ENCODE results near the gene CAMP. TPM values are rescaled to one million over a fixed set of nuclear protein-coding genes. Genes with fewer than 3 reads are reported as not detected.
"Not testable (repeated sequence)": the region's sequence is repeated elsewhere in the genome, so short reads cannot be mapped to it uniquely, and the experiment has no call there.

The CAMP gene
- total RNA-seq, 1 experiment from 2014 or later: not detected

GRCh38 chr3:48269592-48269991 lies 46.3 kb downstream of the CAMP start:
- intact Hi-C loops (cut with micrococcal nuclease; ENCODE audit: unreplicated experiment): loop anchor here (2.0 kb wide), 1 partner anchor 37 kb away; no protein-coding TSS in a partner anchor
- H3K4me1 Mint-ChIP-seq (ENCODE audit: low read depth, unreplicated experiment): peaks cover 29% of the 10 kb centered on the region
- POLR2A ChIA-PET: interaction anchor here (0.8 kb wide), 1 partner anchor 167 kb away, joined by 4 read pairs; no protein-coding TSS in a partner anchor

GRCh38 chr3:48270306-48270705 lies 47.0 kb downstream of the CAMP start:
- Mint-ChIP-seq H3K4me1 (ENCODE audit: low read depth, unreplicated experiment) (peaks cover 30% of the 10 kb centered on the region), H3K4me3 (ENCODE audit: unreplicated experiment) (no peak overlapping the region), H3K27me3 (ENCODE audit: insufficient read depth, unreplicated experiment) (no peaks in the 10 kb centered on the region), H3K27ac (ENCODE audit: unreplicated experiment) (no peak overlapping the region), H3K9me3 (ENCODE audit: unreplicated experiment) (no peaks in the 10 kb centered on the region), H3K36me3 (ENCODE audit: insufficient read depth, unreplicated experiment) (peaks cover 36% of the 10 kb centered on the region)
- no peaks in the 10 kb centered on the region for H3K27me3 ChIP-seq (replicated peaks; ENCODE audit: control insufficient read depth, insufficient read depth, low read length)
- no TSS peak for BruUV-seq (replicated peaks)
- no peaks in the 10 kb centered on the region for H3K9me3 ChIP-seq
- ChIA-PET CTCF (no interaction called here), POLR2A (interaction anchor here (0.8 kb wide), 1 partner anchor 166 kb away, joined by 4 read pairs; no protein-coding TSS in a partner anchor)
- TF ChIP-seq CTCF (IDR thresholded peaks at IDR 0.05; ENCODE audit: insufficient read depth in 1 of 2, low read depth in 1 of 2, low read length in 1 of 2, severe bottlenecking in 1 of 2, unreplicated experiment in 1 of 2): no peak
- intact Hi-C loops (cut with micrococcal nuclease; ENCODE audit: unreplicated experiment): loop anchor here (5.0 kb wide), 1 partner anchor 277 kb away; no protein-coding TSS in a partner anchor
- peaks cover 30% of the 10 kb centered on the region for H3K4me1 ChIP-seq
- no peak overlapping the region for H3K4me3 ChIP-seq (ENCODE audit: low read depth, low read length)
- DNase-seq: no peak
- peaks cover 2% of the 10 kb centered on the region; the same call in 1 of the 2 replicates for H3K36me3 ChIP-seq (ENCODE audit: control insufficient read depth, insufficient read depth, low read length)

More at GRCh38 chr3:48269592-48269991, 46.3 kb downstream of the CAMP start:
- H3K36me3 Mint-ChIP-seq (ENCODE audit: insufficient read depth, unreplicated experiment): peaks cover 35% of the 10 kb centered on the region
- no TSS peak for BruUV-seq (replicated peaks)
- Histone ChIP-seq H3K4me3 (ENCODE audit: low read depth, low read length) (no peak overlapping the region), H3K36me3 (ENCODE audit: control insufficient read depth, insufficient read depth, low read length) (peaks cover 2% of the 10 kb centered on the region; the same call in 1 of the 2 replicates), H3K4me1 (peaks cover 23% of the 10 kb centered on the region), H3K27me3 (replicated peaks; ENCODE audit: control insufficient read depth, insufficient read depth, low read length) (no peaks in the 10 kb centered on the region), H3K9me3 (no peaks in the 10 kb centered on the region)
- no peak for DNase-seq
- H3K27me3 Mint-ChIP-seq (ENCODE audit: insufficient read depth, unreplicated experiment): no peaks in the 10 kb centered on the region
- H3K4me3 Mint-ChIP-seq (ENCODE audit: unreplicated experiment): no peak overlapping the region
- CTCF ChIA-PET: interaction anchor here (2.3 kb wide), 1 partner anchor 166 kb away, joined by 20 read pairs; no protein-coding TSS in a partner anchor
- TF ChIP-seq CTCF (IDR thresholded peaks at IDR 0.05; ENCODE audit: insufficient read depth in 1 of 2, low read depth in 1 of 2, low read length in 1 of 2, severe bottlenecking in 1 of 2, unreplicated experiment in 1 of 2): no peak
- peak overlapping the region; percentile 72 for H3K27ac Mint-ChIP-seq (ENCODE audit: unreplicated experiment)
- no peaks in the 10 kb centered on the region for H3K9me3 Mint-ChIP-seq (ENCODE audit: unreplicated experiment)

- intact Hi-C loops (cut with micrococcal nuclease; ENCODE audit: unreplicated experiment): loop anchor here (5.0 kb wide), 1 partner anchor 276 kb away; no protein-coding TSS in a partner anchor
- not testable (repeated sequence) for H3K9me3 ChIP-seq; DNase-seq; BruUV-seq (replicated peaks); H3K4me3 ChIP-seq (ENCODE audit: low read depth, low read length); H3K27ac Mint-ChIP-seq (ENCODE audit: unreplicated experiment); H3K27me3 Mint-ChIP-seq (ENCODE audit: insufficient read depth, unreplicated experiment); H3K4me3 Mint-ChIP-seq (ENCODE audit: unreplicated experiment); H3K36me3 ChIP-seq (ENCODE audit: control insufficient read depth, insufficient read depth, low read length); H3K27me3 ChIP-seq (replicated peaks; ENCODE audit: control insufficient read depth, insufficient read depth, low read length); H3K9me3 Mint-ChIP-seq (ENCODE audit: unreplicated experiment)
- H3K36me3 Mint-ChIP-seq (ENCODE audit: insufficient read depth, unreplicated experiment): peaks cover 36% of the 10 kb centered on the region
- peaks cover 39% of the 10 kb centered on the region for H3K4me1 ChIP-seq
- ChIA-PET CTCF (interaction anchor here (0.6 to 2.2 kb wide), 3 partner anchors 11 to 165 kb away, joined by 3 to 21 read pairs (median 5); no protein-coding TSS in a partner anchor), POLR2A (interaction anchor here (0.6 kb wide), 1 partner anchor 440 kb away, joined by 3 read pairs; no protein-coding TSS in a partner anchor)
- peaks cover 39% of the 10 kb centered on the region for H3K4me1 Mint-ChIP-seq (ENCODE audit: low read depth, unreplicated experiment)
Measured at GRCh38 chr3:48271223-48271622, 47.9 kb downstream of the CAMP start.
